Transverse colon (tissue), 4 donors: ENCODE measurements around the gene CAMTA1. TPM values are rescaled to one million over a fixed set of nuclear protein-coding genes. Genes with fewer than 3 reads are reported as not detected.

Experiments
- DNase-seq: peaks from one replicate; pipeline ENCODE4 v3.0.0-alpha.2; 2019
- H3K27ac ChIP-seq, 4 donors: fragments of 200-600 bp; sonication (generic); 2 replicates each; pipeline ENCODE4 v1.5.1; 2016 to 2018; ENCODE audit warnings: inconsistent platforms in 4 of 4
- H3K27me3 ChIP-seq: fragments of 200-600 bp; sonication (generic); 2 replicates; pipeline ENCODE4 v1.5.1; 2017; ENCODE audit warnings: inconsistent platforms
- H3K36me3 ChIP-seq, 4 donors: fragments of 200-600 bp; sonication (generic); 2 replicates each; pipeline ENCODE4 v1.5.1; 2017 to 2019; ENCODE audit warnings: inconsistent platforms in 4 of 4
- H3K4me1 ChIP-seq, 4 donors: fragments of 200-600 bp; sonication (generic); 2 replicates each; pipeline ENCODE4 v1.5.1; 2017 to 2020; ENCODE audit warnings: inconsistent platforms in 4 of 4
- H3K4me3 ChIP-seq, 4 donors: fragments of 200-600 bp; sonication (generic); 1 replicate in 1 of 4; 2 replicates in 3 of 4; pipeline versions ENCODE4 v1.5.1 to v1.6.1; 2017 to 2019; ENCODE audit warnings: inconsistent platforms in 4 of 4
- H3K9me3 ChIP-seq, 2 donors: fragments of 200-600 bp; sonication (generic); 2 replicates each; pipeline ENCODE4 v1.5.1; 2017 to 2019; ENCODE audit warnings: inconsistent platforms in 2 of 2
- EP300 ChIP-seq: sonication (generic); formaldehyde crosslinking; IDR thresholded peaks from one replicate; pipeline ENCODE4 v1.6.1; 2017; ENCODE audit warnings: antibody characterized with exemption, low read depth
- POLR2A ChIP-seq: fragments of 450-650 bp; IDR thresholded peaks from one replicate; pipeline ENCODE4 v1.6.1; 2016; ENCODE audit warnings: antibody characterized with exemption, mild to moderate bottlenecking, moderate library complexity
- POLR2AphosphoS5 ChIP-seq, 3 donors: sonication (generic); formaldehyde crosslinking; IDR thresholded peaks; one replicate each; pipeline ENCODE4 v1.6.1; 2016; ENCODE audit warnings: antibody characterized with exemption in 3 of 3
- WGBS, 2 donors: methylation state at CpG; one replicate each; pipeline ENCODE4 v1.1.5; 2018; ENCODE audit warnings: low coverage in 1 of 2; 5-methylcytosine and 5-hydroxymethylcytosine counted together
- in situ Hi-C, 4 donors: fragments of 200-750 bp; cut with MboI; loops; one replicate each; pipeline versions ENCODE4 v1.15.0 to v1.15.1; 2017; ENCODE audit warnings: low sequenced_read_pairs in 3 of 4, low pct_ligation_motif_present in 1 of 4, low pct_unique_long_range_greater_than_20kb in 1 of 4
- intact Hi-C: fragments of 100-400 bp; cut with DNase I; formaldehyde crosslinking; loops from one replicate; pipeline ENCODE4 v1.15.1; 2023; ENCODE audit warnings: low total_unique reads
- total RNA-seq, 4 donors: library from RNA; depleted of rRNA; stranded (reverse); fragments of >200 nt; gene quantifications; one replicate each; pipeline ENCODE4 v1.1.0, GENCODE V29; 2016
- TF ChIP-seq, protein P1 (sequence below), 5 experiments: fragments of 200-600 bp in 3 of 5; fragments of 450-650 bp in 2 of 5; sonication (generic) in 3 of 5; IDR thresholded peaks; 1 replicate in 2 of 5; 2 replicates in 3 of 5; pipeline ENCODE4 v1.5.1; 2016 to 2017; ENCODE audit warnings: antibody characterized with exemption in 5 of 5, inconsistent platforms in 3 of 5, mild to moderate bottlenecking in 2 of 5, moderate library complexity in 1 of 5

The CAMTA1 gene
- total RNA-seq, 4 donors from 2014 or later, result 93.8 to 268 (median 130) TPM

DNA sequence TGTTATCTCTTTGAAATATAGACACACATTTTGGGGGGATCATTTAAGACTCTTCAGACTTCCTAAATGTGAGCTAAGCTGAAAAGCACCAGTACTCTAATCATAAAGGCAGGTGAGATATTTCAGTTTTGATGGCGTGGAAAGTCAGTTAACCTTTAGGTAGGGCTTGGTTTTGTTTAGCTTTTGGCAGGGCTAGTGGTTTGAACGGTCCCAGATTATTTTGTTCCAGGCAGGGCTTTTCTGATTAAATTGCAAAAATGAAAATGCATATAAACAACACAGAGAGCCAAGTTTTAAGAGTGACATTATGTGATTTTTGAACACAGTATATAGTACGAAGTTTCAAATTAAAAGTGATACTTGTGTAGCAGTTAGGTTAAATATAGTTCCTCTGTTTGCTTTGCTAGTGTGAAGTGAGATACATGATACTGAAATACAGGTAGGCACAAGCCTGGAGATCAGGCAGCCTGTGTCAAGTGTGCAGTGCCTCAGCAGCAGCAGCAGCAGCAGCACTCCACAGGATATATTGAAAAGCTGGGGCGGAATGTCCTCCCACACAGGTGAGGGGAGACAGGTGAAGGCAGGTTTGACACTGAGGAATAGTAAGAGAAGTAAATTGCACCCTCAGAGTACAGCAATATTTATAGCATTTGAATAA, 47.4 kb downstream of the CAMTA1 start:
- Histone ChIP-seq H3K36me3 (no peaks in the 10 kb centered on the region), H3K4me1 (peaks cover 8 to 26% (median 13%) of the 10 kb centered on the region in 4 donors), H3K4me3 (no peak overlapping the region), H3K9me3 (no peaks in the 10 kb centered on the region), H3K27ac (peak overlapping the region in 3 of 4 donors; percentile 1 to 38 (median 11)), H3K27me3 (no peaks in the 10 kb centered on the region)
- intact Hi-C loops (no loop called here), in situ Hi-C loops (no loop called here)
- no peak for DNase-seq
- no peak for TF ChIP-seq POLR2AphosphoS5 (IDR thresholded peaks at IDR 0.05)
- TF ChIP-seq EP300, result no peak
- TF ChIP-seq, protein P1, sequence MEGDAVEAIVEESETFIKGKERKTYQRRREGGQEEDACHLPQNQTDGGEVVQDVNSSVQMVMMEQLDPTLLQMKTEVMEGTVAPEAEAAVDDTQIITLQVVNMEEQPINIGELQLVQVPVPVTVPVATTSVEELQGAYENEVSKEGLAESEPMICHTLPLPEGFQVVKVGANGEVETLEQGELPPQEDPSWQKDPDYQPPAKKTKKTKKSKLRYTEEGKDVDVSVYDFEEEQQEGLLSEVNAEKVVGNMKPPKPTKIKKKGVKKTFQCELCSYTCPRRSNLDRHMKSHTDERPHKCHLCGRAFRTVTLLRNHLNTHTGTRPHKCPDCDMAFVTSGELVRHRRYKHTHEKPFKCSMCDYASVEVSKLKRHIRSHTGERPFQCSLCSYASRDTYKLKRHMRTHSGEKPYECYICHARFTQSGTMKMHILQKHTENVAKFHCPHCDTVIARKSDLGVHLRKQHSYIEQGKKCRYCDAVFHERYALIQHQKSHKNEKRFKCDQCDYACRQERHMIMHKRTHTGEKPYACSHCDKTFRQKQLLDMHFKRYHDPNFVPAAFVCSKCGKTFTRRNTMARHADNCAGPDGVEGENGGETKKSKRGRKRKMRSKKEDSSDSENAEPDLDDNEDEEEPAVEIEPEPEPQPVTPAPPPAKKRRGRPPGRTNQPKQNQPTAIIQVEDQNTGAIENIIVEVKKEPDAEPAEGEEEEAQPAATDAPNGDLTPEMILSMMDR (IDR thresholded peaks at IDR 0.05), result no peak
- no peak for TF ChIP-seq POLR2A
- WGBS, 2 donors, result 52 to 58% methylated on average over 3 to 4 of the region's 4 CpGs

DNA sequence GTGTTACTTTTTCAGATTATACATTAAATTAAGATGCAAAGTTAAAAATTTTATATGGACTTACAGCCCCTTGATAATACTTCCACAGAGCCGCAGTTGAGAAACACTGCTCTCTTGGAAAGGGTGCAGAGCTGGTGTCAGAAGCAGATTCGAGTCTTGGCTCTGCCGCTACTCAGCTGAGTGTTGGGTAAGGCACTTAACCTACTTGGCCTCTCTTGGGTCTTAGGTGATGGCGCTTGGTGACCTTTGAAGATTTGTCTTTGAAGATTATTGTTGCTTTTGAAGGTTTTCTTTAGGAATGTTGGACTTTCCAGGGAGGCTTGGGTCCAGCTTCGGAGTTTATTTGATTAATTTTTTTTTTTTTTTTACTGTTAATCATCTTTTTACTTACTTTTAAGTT, 48.5 kb downstream of the CAMTA1 start:
- TF ChIP-seq POLR2A (no peak), EP300 (no peak), POLR2AphosphoS5 (IDR thresholded peaks at IDR 0.05) (no peak)
- TF ChIP-seq, protein P1 (IDR thresholded peaks at IDR 0.05), result no peak
- no peak for DNase-seq
- Histone ChIP-seq H3K27ac (no peak overlapping the region), H3K4me1 (peaks cover 8 to 26% (median 13%) of the 10 kb centered on the region in 4 donors), H3K4me3 (no peak overlapping the region), H3K9me3 (no peaks in the 10 kb centered on the region), H3K36me3 (no peaks in the 10 kb centered on the region), H3K27me3 (no peaks in the 10 kb centered on the region)
- 94 to 96% methylated on average over 4 to 5 of the region's 5 CpGs for WGBS, 2 donors
- in situ Hi-C loops (no loop called here), intact Hi-C loops (no loop called here)

DNA sequence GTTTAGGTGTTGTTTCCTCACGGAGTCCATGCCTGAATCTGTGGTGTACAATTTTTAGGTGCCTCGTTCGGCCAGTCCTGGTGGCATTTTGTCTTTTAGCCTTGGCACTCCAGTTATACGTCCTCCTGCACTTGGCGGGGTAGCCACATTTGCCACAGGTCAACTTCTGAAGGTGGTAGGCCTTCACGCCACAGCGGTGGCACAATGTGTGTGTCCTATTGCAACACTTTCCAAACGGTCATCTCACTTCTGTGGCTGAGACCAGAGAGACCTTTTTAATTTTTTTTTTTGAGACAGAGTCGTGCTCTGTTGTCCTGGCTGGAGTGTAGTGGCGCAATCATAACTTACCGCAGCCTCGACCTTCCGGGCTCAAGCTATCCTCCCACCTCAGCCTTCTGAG, 49.1 kb downstream of the CAMTA1 start:
- Histone ChIP-seq H3K9me3 (no peaks in the 10 kb centered on the region), H3K4me3 (no peak overlapping the region), H3K27ac (no peak overlapping the region), H3K36me3 (no peaks in the 10 kb centered on the region), H3K27me3 (no peaks in the 10 kb centered on the region), H3K4me1 (peaks cover 8 to 26% (median 13%) of the 10 kb centered on the region in 4 donors)
- no peak for DNase-seq
- in situ Hi-C loops (no loop called here), intact Hi-C loops (no loop called here)
- 90 to 96% methylated on average over 13 of the region's 13 CpGs for WGBS, 2 donors
- TF ChIP-seq POLR2A (no peak), EP300 (no peak), POLR2AphosphoS5 (IDR thresholded peaks at IDR 0.05) (no peak)
- TF ChIP-seq, protein P1 (IDR thresholded peaks at IDR 0.05), result no peak

DNA sequence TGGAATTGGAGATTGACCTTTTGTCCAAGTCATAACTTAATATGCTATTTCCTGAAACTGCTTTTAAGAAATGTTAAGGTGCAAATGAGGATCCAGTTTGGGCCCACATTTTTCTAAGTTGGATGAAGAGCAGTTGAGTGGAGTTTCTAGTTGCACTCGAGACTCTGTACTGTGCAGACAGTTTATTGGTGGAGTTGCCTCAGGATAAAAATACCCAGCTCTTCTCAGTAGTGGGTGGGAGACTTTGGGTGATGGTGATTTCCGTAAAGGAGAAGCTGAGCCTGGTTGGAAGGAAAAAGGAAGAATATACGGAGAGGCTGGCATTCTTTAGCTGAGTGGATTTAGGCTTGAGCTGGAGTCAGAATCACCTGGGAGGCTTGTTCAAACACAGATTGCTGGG, 49.9 kb downstream of the CAMTA1 start:
- WGBS, 2 donors, result 92 to 100% methylated on average over 3 of the region's 3 CpGs

More for the DNA sequence above, 49.9 kb downstream of the CAMTA1 start:
- Histone ChIP-seq H3K4me3 (no peak overlapping the region), H3K36me3 (no peaks in the 10 kb centered on the region), H3K27ac (no peak overlapping the region), H3K9me3 (no peaks in the 10 kb centered on the region), H3K27me3 (no peaks in the 10 kb centered on the region), H3K4me1 (peaks cover 8 to 26% (median 13%) of the 10 kb centered on the region in 4 donors)
- in situ Hi-C loops (no loop called here), intact Hi-C loops (no loop called here)
- DNase-seq, result no peak
- TF ChIP-seq POLR2A, result no peak
- TF ChIP-seq, protein P1 (IDR thresholded peaks at IDR 0.05), result no peak
- TF ChIP-seq POLR2AphosphoS5 (IDR thresholded peaks at IDR 0.05), result no peak
- TF ChIP-seq EP300, result no peak
